GM19351 (cell line): Measurements from ENCODE around the gene NOS1AP.

Experiments
- ATAC-seq: cut with Tn5 transposase; IDR thresholded peaks from one replicate; pipeline ENCODE4 v1.9.1; 2021; ENCODE audit warnings: mild to moderate bottlenecking, moderate library complexity; ENCODE audit not compliant: unreplicated experiment

NOS1AP gene

GRCh38 chr1:162088281-162088969 lies 18.9 kb downstream of the NOS1AP start:
- no peak for ATAC-seq

DNA sequence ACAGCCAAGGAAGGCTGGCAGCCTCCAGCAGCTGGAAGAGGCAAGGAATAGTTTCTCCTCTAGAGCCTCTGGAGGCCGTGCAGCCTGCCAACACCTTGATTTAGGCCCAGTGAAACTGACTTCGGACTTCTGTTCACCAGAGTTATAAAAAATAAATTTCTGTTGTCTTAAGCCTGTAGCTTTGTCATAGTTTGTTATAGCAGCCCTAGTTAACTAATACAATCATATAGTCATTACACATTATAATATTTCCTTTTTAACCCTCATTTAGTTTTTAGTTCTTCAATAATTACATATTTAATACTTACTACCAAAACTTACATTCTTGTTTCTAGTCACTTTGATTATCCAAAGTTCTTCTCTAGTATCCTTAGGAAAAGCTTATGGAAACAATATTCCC lies 20.3 kb downstream of the NOS1AP start:
- ATAC-seq, result no peak

DNA sequence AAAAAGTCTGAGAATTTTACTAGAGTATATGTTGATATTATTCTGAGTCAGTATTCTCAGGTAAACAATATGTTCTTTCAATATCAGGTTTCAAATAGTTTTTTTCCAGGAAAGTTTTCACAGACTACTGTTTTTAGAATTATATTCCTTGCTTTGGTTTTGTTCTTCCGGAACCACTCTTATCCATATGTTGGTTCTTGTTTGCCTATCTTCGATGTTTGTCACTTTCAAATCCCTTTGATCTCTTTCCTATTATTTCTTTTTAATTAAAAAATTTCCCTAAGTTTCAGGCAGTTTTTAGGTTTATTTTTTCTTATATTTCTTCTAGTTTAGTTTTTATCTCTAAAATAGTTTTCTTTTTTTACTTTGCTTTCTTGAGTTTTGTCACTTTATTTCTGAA lies 20.9 kb downstream of the NOS1AP start:
- no peak for ATAC-seq

DNA sequence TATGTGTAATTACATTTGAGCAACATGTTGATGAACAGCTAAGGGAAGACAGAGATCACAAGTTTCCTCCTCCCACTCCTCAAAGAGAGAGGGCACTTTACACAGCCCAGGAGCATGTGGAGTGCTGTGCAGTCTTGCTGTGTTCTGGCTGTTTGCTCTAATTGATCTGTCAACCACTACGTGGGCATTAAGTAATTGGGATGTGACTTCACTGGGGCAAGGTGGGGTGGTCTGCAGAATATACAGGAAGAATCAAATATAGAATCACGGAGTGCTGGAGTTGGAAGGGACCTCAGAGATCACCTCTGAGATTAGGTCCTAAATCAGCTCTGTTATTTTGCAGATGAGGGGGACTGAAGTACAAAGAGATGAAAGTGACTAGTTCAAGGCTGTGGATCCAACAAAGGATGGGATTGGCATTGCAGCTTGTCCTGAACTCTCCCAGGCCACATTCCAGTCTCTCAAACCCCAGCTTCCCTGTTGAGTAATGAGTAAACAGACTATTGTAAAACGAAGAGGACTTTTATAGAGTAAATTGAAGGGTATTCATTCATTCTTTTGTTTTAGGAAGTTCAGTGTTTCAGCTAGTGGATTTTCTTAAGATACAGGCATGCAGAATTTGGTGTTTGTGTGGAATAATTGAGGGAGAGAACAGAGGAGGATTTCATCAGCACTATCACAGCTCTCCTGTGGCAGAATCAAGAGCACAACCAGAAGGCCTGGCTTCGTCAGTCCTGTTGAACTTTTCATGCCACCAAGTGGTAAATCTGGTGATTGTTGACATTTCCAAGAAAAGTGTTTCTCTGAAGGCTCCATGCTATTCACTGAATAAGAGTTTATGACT lies 22.4 kb downstream of the NOS1AP start:
- no peak for ATAC-seq

DNA sequence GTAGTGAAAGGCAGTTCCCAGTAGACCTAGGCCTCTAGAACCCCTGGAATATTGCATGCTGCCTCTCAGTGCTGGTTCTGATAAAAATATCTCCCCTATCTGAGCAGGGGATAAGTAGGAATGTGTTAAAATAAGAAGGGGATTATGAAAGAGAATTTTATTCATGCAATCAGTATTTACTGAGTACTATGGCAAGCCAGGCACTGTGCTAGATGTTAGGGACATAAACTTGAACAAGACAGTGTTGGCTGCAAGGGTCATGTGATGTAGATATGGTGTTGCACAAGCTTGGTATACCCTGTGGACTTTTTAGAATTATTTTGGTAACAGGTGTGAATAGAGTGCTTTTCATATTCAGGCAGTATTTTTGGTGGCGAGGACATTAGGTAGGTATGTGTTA lies 23.6 kb downstream of the NOS1AP start:
- ATAC-seq, result no peak

- no peak for ATAC-seq
Observed at GRCh38 chr1:162094271-162094670, 24.8 kb downstream of the NOS1AP start.

DNA sequence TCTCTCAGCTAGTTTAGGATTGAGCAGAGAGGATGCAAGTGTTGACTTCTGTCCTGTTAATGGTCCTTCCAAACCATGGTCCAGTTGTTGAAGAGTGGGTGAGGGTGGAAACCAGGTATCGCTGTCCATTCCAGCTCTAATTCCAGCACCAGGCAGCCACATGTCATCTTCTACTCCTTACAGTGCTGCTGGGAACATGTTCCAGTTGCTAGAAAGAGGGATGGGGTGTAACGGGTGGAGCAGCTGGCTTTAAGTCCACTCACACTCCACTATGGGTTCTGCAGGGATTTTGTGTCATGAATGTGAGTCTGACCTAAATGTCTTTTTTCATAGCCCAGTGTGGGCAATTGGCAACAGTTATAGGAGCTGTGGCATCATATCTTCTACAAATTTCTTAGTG lies 25.2 kb downstream of the NOS1AP start:
- ATAC-seq, result no peak

DNA sequence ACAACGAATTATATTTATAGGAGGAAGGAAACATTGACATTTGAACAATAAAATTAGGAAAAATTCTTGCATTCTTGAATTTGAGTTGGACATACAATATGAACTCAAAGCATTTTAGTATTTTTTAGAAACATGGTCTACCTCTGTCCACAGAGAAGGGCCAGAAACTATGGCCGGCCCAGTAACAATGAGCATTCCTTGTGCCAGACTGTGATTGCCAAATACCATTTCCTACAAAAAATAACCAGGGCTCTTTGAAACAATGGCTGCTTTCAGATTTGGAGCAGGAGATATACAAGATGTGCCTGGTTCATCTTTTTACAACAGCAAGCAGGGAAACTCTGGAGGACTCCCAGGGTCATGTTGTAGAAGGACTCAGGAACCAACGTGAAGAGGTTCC lies 38.4 kb downstream of the NOS1AP start:
- no peak for ATAC-seq

DNA sequence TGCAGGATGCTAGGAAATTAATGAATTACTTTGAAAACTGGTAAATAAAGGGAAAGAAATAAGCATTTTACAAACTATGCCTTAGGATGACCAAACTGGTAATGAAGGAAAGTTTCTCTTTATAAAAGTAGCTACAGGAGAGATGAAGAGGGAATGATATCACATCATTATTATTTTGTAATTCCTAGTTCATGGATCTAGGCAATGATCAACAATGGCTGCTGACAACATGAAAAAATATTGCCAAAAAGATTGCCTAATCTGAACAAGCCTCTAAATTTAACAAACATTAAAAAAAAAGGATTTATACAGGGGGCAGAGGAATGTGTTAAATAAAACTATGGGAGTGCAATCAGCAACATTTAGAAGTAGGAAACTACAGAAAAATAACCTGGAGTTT lies 38.9 kb downstream of the NOS1AP start:
- ATAC-seq, result no peak

DNA sequence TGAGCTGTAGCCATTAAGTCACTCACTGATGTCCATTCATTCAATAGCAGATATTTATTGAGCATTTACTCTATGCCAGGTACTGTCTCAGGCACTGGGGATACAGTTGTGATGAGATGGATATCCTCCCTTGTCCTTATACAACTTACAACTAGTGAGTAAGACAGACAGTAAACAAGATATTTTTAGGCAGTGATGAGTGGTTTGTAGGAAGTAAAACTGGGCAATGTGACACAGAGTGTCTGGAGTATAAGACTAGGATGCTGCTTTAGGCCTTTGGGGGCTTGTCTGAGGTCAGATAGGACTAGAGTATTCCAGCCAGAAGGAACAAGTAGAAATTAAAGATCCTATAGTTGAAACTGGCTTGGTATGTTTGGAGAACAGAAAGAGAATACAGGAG lies 41.4 kb downstream of the NOS1AP start:
- ATAC-seq, result no peak

DNA sequence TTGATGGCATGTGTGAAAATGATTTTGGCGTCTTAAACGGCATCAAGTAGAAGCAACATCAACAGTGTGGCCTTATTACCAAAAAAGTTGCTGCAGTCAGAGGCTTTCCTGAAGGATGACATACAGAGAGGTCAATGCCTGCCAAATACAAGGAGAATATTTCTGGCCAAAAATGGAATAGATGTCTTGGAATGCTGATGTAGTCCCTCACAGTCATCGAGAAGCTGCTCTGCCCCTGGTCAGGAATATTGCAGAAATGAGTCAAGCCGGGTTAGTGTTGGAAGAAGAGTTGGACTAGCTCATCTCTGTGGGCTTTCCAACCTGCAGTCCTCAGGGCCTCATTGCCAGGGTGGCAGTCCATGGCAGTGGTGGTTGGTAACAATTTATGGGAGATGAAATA lies 42.1 kb downstream of the NOS1AP start:
- ATAC-seq, result no peak

DNA sequence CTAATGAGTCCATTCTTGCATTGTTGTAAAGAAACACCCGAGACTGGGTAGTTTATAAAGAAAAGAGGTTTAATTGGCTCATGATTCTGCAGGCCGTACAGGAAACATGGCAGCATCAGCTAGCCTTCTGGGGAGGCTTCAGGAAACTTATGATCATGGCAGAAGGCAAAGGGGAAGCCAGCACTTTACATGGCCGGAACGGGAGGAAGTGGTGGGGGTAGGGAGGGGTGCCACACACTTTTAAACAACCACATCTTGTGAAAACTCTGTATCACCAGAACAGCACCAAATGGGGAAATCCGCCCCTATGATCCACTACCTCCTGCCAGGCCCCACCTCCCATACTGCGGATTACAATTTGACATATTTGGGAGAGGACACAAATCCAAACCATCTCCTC lies 43.9 kb downstream of the NOS1AP start:
- no peak for ATAC-seq

DNA sequence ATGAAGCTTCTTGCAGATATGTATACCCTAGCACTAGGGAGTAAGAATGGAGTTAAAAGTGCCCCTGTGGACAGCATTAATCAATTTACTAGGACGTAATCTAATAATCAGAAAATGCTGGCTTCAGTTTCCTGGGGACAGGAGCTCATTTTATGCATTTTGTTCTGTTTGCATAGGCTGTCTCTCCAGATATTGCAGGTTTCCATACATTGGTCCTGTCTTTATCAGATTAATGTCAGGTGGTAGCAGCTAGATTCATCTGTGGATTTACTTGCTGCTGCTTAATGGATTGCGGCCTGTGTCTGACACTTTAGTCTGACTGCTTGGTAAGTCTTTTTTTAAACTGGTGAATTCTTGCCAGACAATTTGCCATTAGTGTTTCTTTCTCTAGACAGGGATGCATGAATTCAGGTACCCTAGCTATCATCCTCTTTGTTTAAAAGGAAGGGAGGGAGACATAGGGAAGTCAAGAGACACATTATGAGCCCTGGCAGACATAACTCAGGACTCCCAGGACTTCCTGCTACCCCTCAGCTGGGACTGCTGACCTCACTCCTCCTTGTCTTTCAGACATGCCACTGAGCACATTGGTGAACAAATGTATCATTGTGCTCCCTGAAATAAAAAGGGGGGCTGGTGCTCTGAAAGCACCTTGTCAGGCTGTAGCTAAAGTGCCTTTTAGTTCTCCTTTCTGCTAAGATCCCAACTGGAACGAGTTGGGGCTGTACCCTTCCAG lies 47.7 kb downstream of the NOS1AP start:
- ATAC-seq, result no peak

GRCh38 chr1:162118063-162118462 lies 48.6 kb downstream of the NOS1AP start:
- ATAC-seq, result no peak

DNA sequence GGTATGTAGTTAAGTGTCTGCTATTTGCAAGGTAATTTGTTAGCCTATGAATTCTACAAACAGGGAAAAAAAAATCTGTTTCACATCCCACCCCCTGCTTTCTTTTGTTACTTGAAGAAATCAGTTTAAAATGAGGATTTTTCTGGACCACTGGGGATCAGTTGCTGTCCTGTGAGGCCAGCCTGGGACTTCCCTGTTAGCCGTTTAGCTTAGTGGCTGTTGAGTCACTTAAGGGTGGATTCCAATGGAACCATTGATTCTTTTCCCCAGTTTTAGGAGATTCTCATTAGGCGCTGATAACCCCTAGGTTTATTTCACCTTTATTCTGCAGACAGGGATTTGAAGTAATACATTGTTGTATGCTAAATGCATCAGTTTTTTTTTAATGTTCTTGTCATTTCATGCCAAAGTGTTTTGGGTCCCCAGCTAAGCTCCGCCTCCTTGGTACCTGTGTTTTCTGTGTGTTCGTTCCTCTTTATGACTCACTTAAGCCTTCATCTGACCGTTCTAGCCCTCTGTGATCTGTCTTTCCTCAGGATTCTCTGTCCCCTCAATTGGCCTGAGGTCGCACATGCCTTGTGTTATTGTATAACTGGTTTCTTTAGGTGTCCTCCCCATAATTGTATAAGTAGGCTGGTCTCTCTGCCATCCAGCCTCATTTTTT lies 59.3 kb downstream of the NOS1AP start:
- ATAC-seq, result no peak

DNA sequence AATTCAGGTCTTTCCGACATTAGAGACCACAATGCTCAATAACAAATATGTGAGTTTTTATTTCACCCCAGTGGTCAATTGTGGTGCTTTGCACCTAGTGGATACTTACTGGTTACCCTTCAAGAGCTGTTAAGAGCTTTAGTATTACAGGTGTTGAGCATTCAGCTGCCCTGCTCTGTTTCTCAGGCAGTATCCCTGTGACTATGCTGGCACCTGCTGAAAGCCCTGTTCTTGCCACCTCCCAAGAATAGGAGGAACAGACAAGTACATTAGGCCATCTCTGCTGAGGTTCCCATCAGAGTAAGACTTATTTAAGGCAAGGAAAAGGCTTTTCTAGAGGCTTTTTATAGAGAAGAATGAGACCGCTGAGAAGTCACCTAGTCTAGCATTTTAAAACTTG lies 60.8 kb downstream of the NOS1AP start:
- ATAC-seq, result no peak

DNA sequence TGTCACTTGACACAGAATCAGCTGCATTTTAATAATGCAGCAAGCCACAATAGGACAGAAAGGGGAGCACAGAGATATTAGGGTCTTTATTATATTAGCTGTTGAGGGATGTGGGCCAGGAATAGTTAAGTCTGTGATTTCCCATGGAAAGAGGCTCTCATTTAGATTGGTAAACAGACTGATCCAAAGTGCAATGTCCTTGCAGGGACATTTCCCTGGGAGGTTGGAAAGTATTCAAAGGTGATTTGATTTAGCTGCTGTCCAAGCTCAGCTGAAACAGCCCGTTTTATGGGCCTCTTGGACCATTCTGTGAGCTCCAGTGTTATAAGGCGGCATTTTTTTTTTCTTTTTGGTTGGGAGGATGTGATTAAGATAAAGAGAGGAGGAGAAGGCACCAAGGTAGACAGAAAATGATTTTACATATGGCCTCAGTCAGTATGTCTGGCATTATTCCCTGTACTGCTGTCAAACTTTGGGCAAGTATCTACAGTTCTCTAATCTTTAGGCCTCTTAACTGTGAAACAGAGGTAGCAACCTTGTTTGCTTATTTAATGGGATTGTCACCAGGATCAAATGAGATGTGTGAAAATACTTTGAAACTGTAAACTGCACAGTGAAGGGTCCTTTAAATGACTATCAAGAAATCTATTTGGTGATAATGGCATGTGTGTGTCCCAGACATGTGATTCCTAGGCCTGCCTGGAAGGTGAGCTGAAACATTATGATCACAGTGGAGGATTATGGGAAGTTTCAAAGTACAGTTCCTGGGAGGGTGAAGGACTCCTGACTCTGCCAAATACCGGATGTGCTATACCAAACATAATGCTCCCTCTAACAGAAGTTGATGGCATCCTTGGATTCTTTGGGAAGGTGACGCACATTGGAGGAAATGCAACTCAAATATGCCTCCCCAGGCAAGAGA lies 62.2 kb downstream of the NOS1AP start:
- no peak for ATAC-seq

- ATAC-seq, result no peak
Observed at GRCh38 chr1:162133566-162133965, 64.1 kb downstream of the NOS1AP start.

GRCh38 chr1:162134646-162135045 lies 65.2 kb downstream of the NOS1AP start:
- ATAC-seq, result no peak

- no peak for ATAC-seq
Observed at GRCh38 chr1:162135271-162135775, 65.8 kb downstream of the NOS1AP start.
